Measurements from ENCODE around the gene AUTS2.

DNA sequence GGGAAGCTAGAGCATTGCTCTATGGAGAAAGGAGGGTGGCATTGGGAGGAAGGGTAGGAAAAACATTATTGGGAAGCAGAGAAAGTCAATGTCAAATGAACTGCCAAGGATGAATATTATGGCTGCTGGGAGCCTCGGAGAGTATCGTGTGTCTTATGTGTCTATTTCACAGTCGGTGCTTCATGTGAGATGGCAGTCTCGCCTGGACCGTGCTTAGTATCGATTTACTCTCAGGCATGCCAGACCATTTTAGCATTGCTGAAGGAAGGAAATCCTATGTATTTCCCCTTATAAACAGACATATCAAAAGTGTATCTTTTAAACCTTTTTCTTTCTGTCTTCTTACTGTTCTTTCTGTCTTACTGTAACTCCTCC, 612.6 kb downstream of the AUTS2 start:
- TF ChIP-seq TAF1 (IDR thresholded peaks at IDR 0.05; ENCODE audit: low read depth, low read length) (no peak), POLR2AphosphoS5 (IDR thresholded peaks at IDR 0.05; ENCODE audit: low read depth, low read length) (no peak), POLR2A (IDR thresholded peaks at IDR 0.05; ENCODE audit: low read depth, low read length) (no peak), POU2F2 (IDR thresholded peaks at IDR 0.05; ENCODE audit: low read depth, low read length) (no peak)

All from GM12891 (cell line).